NCI-H128 (cell line): ENCODE measurements around the gene MC5R.
"Not testable (repeated sequence)": the region's sequence is repeated elsewhere in the genome, so short reads cannot be mapped to it uniquely, and the experiment has no call there.

ENCODE experiments used
- DNase-seq: peaks from one replicate; lab custom pipeline; 2025; ENCODE audit not compliant: unreplicated experiment; lab: John Stamatoyannopoulos, UW

MC5R gene

DNA sequence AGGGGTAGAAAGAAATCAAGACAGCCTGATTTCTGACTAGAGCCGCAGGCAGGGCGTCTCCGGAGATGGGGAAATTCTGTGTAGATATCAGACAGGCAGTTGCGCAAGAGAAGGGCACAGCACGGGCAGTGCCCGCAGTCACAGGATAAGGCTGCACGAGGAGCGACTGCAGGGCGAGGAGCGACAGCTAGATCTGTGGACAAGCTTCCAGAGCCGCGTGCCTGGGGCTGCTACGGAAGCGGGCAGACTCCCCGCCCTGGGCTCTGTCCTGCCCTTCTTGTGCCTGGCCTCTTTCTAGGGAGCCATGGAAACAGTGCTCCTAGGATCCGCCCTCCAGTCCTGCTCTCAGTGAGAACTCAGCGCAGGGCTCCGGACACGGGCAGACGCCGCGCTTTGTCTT is 12.6 kb downstream of the MC5R start:
- no peak for DNase-seq

GRCh38 chr18:13849791-13850190 is 25.8 kb downstream of the MC5R start:
- no peak for DNase-seq

DNA sequence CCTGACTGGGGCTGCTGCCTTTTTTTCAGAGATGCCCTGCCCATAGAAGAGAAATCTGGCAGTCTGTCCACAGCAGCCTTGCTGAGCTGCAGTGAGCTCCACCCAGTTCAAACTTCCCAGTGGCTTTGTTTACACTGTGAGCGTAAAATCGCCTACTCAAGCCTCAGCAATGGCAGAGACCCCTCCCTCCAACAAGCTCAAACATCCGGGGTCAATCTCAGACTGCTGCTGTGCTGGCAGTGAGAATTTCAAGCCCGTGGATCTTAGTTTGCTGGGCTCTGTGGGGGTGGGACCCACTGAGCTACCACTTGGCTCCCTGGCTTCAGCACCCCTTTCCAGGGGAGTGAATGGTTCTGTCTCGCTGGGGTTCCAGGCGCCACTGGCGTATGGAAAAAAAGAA is 38.9 kb downstream of the MC5R start:
- DNase-seq: not testable (repeated sequence)

GRCh38 chr18:13868501-13869271 is 44.7 kb downstream of the MC5R start:
- no peak for DNase-seq

DNA sequence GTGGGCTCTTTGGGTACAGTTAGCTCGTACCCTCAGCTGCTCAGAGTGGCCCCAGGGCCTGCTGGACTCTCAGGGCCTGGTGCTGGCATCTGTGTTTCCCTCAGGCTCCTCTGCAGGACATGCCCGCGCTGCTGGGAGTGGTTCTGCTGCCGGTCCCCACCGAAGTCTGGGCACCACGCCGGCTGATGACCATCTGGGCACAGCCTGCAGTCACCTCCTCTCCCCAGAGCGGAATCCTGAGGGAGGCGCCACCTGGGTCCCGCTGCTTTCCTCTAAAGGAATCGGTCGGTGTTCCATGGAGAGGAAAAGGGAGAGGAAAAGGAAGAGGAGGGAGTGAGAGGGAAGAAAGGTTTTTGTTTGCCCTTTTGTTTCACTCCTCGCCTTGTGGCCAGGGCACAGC is 47.8 kb downstream of the MC5R start:
- DNase-seq: no peak

DNA sequence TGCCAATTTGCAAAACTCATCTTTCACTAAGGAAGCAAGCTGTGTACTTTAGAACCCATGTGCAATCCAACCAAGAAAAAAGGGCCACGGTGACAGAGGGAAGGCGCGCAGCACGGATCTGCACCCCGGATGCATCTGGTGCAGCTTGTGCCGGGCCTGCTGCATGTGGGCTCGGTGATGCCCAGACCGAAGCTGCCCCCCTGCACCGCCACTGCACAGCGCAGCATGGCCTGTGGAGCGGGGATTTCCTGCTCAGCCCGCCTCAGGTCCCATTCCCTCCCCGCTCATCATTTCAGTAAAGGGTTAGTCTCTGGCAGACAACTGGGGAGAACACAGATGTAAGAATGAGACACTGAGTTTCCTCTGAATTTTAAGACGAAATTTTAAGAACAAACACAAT is 48.4 kb downstream of the MC5R start:
- no peak for DNase-seq

DNA sequence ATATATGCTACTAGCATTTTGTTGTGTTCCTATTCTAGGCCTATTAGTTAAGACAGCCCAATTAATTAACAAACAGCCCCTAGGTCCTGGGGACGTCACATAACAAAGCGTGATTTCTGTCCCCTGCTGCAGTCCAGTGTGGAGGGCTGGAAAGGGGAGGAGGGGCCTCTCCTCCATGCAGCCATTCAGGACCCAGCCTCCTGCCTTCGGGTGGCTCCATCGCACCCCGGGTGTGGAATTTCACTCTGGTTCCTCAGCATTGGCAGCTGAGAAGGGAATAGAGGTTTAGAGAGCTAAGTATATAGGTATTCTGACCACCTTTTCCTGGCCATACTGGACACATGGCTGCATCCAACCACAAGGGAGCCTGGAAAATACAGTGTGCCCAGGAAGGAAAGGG is 49.0 kb downstream of the MC5R start:
- no peak for DNase-seq

GRCh38 chr18:13874558-13874957 is 50.6 kb downstream of the MC5R start:
- DNase-seq: no peak
